Vagina (tissue), 2 donors: ENCODE results near the gene CTPS2.

Source experiments
- POLR2A ChIP-seq, 2 donors: fragments of 450-650 bp; IDR thresholded peaks; one replicate each; pipeline ENCODE4 v1.6.1; 2017; ENCODE audit warnings: antibody characterized with exemption in 2 of 2, mild to moderate bottlenecking in 2 of 2, moderate library complexity in 2 of 2
- POLR2AphosphoS5 ChIP-seq, 2 donors: sonication (generic); formaldehyde crosslinking; IDR thresholded peaks; one replicate each; pipeline ENCODE4 v1.9.0; 2017; ENCODE audit warnings: antibody characterized with exemption in 2 of 2, mild to moderate bottlenecking in 2 of 2, low read depth in 1 of 2; ENCODE audit not compliant: insufficient read depth in 1 of 2
- TF ChIP-seq, protein P1 (sequence below), 3 experiments: fragments of 450-650 bp in 2 of 3; fragments of 200-600 bp in 1 of 3; sonication (generic) in 1 of 3; IDR thresholded peaks; one replicate each; pipeline ENCODE4 v1.5.1; 2017 to 2019; ENCODE audit warnings: antibody characterized with exemption in 3 of 3, mild to moderate bottlenecking in 2 of 3, moderate library complexity in 2 of 3

GRCh38 chrX:16653424-16653823 is 59.0 kb downstream of the CTPS2 start:
- TF ChIP-seq, protein P1, sequence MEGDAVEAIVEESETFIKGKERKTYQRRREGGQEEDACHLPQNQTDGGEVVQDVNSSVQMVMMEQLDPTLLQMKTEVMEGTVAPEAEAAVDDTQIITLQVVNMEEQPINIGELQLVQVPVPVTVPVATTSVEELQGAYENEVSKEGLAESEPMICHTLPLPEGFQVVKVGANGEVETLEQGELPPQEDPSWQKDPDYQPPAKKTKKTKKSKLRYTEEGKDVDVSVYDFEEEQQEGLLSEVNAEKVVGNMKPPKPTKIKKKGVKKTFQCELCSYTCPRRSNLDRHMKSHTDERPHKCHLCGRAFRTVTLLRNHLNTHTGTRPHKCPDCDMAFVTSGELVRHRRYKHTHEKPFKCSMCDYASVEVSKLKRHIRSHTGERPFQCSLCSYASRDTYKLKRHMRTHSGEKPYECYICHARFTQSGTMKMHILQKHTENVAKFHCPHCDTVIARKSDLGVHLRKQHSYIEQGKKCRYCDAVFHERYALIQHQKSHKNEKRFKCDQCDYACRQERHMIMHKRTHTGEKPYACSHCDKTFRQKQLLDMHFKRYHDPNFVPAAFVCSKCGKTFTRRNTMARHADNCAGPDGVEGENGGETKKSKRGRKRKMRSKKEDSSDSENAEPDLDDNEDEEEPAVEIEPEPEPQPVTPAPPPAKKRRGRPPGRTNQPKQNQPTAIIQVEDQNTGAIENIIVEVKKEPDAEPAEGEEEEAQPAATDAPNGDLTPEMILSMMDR (IDR thresholded peaks at IDR 0.05) = no peak
- TF ChIP-seq POLR2A (IDR thresholded peaks at IDR 0.05) (no peak), POLR2AphosphoS5 (IDR thresholded peaks at IDR 0.05; ENCODE audit: insufficient read depth in 1 of 2, low read depth in 1 of 2) (no peak)
